ENCODE measurements around the gene VAMP1.

DNA sequence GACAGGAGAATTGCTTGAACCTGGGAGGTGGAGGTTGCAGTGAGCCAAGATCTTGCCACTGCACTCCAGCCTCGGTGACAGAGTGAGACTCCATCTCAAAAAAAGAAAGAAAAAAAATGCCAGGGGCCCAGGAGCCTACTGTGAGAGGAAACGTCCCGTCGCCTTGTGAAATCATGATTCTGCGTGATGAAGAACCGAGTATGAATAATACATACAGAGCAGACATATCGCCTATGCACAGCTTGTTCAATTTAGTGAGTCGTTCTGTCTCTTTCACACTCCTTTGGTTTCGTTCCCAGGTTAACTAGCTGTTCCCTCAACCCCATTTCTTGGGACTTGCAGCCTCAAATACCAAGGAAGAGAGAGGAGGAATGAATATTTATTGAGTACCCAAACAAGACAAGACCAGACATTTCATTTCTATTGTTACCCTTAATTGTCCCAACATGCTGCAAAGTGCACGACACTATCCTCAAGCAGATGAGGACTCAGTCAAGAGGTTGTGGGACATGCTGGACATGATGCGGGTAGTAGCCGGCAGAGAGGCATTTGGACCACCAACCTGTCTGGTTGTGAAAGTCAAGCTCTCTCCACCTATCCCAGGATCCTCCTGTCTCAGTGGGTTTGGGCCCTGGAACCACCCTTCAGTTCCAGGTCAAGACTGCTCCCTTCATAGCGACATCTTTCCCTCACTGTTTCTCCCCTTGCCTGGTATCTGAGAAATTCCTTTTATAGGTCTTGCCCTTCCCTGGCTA is 34.3 kb downstream of the VAMP1 start:
- TF ChIP-seq, protein P1, sequence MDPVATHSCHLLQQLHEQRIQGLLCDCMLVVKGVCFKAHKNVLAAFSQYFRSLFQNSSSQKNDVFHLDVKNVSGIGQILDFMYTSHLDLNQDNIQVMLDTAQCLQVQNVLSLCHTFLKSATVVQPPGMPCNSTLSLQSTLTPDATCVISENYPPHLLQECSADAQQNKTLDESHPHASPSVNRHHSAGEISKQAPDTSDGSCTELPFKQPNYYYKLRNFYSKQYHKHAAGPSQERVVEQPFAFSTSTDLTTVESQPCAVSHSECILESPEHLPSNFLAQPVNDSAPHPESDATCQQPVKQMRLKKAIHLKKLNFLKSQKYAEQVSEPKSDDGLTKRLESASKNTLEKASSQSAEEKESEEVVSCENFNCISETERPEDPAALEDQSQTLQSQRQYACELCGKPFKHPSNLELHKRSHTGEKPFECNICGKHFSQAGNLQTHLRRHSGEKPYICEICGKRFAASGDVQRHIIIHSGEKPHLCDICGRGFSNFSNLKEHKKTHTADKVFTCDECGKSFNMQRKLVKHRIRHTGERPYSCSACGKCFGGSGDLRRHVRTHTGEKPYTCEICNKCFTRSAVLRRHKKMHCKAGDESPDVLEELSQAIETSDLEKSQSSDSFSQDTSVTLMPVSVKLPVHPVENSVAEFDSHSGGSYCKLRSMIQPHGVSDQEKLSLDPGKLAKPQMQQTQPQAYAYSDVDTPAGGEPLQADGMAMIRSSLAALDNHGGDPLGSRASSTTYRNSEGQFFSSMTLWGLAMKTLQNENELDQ (CRISPR knock-in tag; IDR thresholded peaks at IDR 0.05; ENCODE audit: borderline replicate concordance), result no peak
- TF ChIP-seq POLR2H (tag; IDR thresholded peaks at IDR 0.05; ENCODE audit: low read depth) (no peak), ZKSCAN1 (IDR thresholded peaks at IDR 0.05; ENCODE audit: low read depth, low read length) (no peak), HNRNPH1 (optimal IDR thresholded peaks at IDR 0.05; ENCODE audit: low read depth, low read length) (no peak), MXI1 (IDR thresholded peaks at IDR 0.05; ENCODE audit: low read depth, low read length) (no peak), PHF21A (IDR thresholded peaks at IDR 0.05; ENCODE audit: borderline replicate concordance, low read depth) (no peak), TEAD1 (CRISPR knock-in tag; IDR thresholded peaks at IDR 0.05) (no peak), MCM3 (IDR thresholded peaks at IDR 0.05) (no peak), EZH2 (IDR thresholded peaks at IDR 0.05; ENCODE audit: borderline replicate concordance, low read depth, low read length) (no peak), TAF1 (IDR thresholded peaks at IDR 0.05; ENCODE audit: control insufficient read depth, extremely low read depth, insufficient read depth, low read length, severe bottlenecking) (no peak), POLR2AphosphoS5 (IDR thresholded peaks at IDR 0.05; ENCODE audit: control insufficient read depth, insufficient read depth, low read depth, low read length) (no peak)
- TF ChIP-seq, protein P2, sequence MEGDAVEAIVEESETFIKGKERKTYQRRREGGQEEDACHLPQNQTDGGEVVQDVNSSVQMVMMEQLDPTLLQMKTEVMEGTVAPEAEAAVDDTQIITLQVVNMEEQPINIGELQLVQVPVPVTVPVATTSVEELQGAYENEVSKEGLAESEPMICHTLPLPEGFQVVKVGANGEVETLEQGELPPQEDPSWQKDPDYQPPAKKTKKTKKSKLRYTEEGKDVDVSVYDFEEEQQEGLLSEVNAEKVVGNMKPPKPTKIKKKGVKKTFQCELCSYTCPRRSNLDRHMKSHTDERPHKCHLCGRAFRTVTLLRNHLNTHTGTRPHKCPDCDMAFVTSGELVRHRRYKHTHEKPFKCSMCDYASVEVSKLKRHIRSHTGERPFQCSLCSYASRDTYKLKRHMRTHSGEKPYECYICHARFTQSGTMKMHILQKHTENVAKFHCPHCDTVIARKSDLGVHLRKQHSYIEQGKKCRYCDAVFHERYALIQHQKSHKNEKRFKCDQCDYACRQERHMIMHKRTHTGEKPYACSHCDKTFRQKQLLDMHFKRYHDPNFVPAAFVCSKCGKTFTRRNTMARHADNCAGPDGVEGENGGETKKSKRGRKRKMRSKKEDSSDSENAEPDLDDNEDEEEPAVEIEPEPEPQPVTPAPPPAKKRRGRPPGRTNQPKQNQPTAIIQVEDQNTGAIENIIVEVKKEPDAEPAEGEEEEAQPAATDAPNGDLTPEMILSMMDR (IDR thresholded peaks at IDR 0.05 in 2 of 3, conservative IDR thresholded peaks at IDR 0.05 in 1 of 3; ENCODE audit: insufficient read depth in 2 of 3, low read depth in 1 of 3, low read length in 3 of 3), result no peak
- TF ChIP-seq, protein P3, sequence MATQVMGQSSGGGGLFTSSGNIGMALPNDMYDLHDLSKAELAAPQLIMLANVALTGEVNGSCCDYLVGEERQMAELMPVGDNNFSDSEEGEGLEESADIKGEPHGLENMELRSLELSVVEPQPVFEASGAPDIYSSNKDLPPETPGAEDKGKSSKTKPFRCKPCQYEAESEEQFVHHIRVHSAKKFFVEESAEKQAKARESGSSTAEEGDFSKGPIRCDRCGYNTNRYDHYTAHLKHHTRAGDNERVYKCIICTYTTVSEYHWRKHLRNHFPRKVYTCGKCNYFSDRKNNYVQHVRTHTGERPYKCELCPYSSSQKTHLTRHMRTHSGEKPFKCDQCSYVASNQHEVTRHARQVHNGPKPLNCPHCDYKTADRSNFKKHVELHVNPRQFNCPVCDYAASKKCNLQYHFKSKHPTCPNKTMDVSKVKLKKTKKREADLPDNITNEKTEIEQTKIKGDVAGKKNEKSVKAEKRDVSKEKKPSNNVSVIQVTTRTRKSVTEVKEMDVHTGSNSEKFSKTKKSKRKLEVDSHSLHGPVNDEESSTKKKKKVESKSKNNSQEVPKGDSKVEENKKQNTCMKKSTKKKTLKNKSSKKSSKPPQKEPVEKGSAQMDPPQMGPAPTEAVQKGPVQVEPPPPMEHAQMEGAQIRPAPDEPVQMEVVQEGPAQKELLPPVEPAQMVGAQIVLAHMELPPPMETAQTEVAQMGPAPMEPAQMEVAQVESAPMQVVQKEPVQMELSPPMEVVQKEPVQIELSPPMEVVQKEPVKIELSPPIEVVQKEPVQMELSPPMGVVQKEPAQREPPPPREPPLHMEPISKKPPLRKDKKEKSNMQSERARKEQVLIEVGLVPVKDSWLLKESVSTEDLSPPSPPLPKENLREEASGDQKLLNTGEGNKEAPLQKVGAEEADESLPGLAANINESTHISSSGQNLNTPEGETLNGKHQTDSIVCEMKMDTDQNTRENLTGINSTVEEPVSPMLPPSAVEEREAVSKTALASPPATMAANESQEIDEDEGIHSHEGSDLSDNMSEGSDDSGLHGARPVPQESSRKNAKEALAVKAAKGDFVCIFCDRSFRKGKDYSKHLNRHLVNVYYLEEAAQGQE (IDR thresholded peaks at IDR 0.05; ENCODE audit: borderline replicate concordance), result no peak
- TF ChIP-seq, protein P3 (CRISPR knock-in tag; IDR thresholded peaks at IDR 0.05; ENCODE audit: low read depth), result no peak
